ENCODE measurements around the gene IDH2. TPM values are rescaled to one million over a fixed set of nuclear protein-coding genes. Genes with fewer than 3 reads are reported as not detected.

IDH2 gene
- total RNA-seq, 4 donors from 2014 or later: 19.1 to 101 (median 85.1) TPM

- Histone ChIP-seq H3K9me3 (no peaks in the 10 kb centered on the region), H3K4me1 (peaks cover 34 to 62% (median 43%) of the 10 kb centered on the region in 4 donors), H3K4me3 (no peak overlapping the region), H3K27ac (peak overlapping the region; percentile 80 to 86 (median 83)), H3K36me3 (no peaks in the 10 kb centered on the region), H3K27me3 (no peaks in the 10 kb centered on the region)
- 43% methylated on average over 20 of the region's 21 CpGs; no CpG with 5 or more reads in 1 of the 2 donors for WGBS, 2 donors (ENCODE audit: low coverage in 1 of 2)
- in situ Hi-C loops (cut with MboI; ENCODE audit: low pct_ligation_motif_present in 1 of 4, low pct_unique_long_range_greater_than_20kb in 1 of 4, low sequenced_read_pairs in 3 of 4): no loop called here
- no peak for TF ChIP-seq EP300 (IDR thresholded peaks at IDR 0.05; ENCODE audit: low read depth)
- TF ChIP-seq POLR2A (IDR thresholded peaks at IDR 0.05): peak; percentile 42
- no peak for TF ChIP-seq CTCF (IDR thresholded peaks at IDR 0.05)
- TF ChIP-seq POLR2AphosphoS5 (IDR thresholded peaks at IDR 0.05): peak in 2 of 3 donors; percentile 30 to 55
- peak; percentile 88 for DNase-seq
- intact Hi-C loops (cut with DNase I; ENCODE audit: low total_unique reads): loop anchor here (5.0 kb wide), 1 partner anchor 147 kb away; the partner anchor contains the start of gene ARPIN
Observed at GRCh38 chr15:90059208-90059985, 42.9 kb downstream of the IDH2 start.

- 86% methylated on average over 5 of the region's 5 CpGs; no CpG with 5 or more reads in 1 of the 2 donors for WGBS, 2 donors (ENCODE audit: low coverage in 1 of 2)
- Histone ChIP-seq H3K36me3 (no peaks in the 10 kb centered on the region), H3K27ac (peak overlapping the region; percentile 80 to 86 (median 83)), H3K27me3 (no peaks in the 10 kb centered on the region), H3K4me3 (no peak overlapping the region), H3K4me1 (peaks cover 34 to 60% (median 41%) of the 10 kb centered on the region in 4 donors), H3K9me3 (no peaks in the 10 kb centered on the region)
- intact Hi-C loops (cut with DNase I; ENCODE audit: low total_unique reads): loop anchor here (5.0 kb wide), 1 partner anchor 146 kb away; the partner anchor contains the start of gene ARPIN
- in situ Hi-C loops (cut with MboI; ENCODE audit: low pct_ligation_motif_present in 1 of 4, low pct_unique_long_range_greater_than_20kb in 1 of 4, low sequenced_read_pairs in 3 of 4): no loop called here
- DNase-seq: no peak
- TF ChIP-seq EP300 (IDR thresholded peaks at IDR 0.05; ENCODE audit: low read depth) (no peak), CTCF (IDR thresholded peaks at IDR 0.05) (no peak), POLR2A (IDR thresholded peaks at IDR 0.05) (no peak), POLR2AphosphoS5 (IDR thresholded peaks at IDR 0.05) (no peak)
Observed at GRCh38 chr15:90058775-90059174, 43.5 kb downstream of the IDH2 start.

GRCh38 chr15:90058308-90058707 is 44.0 kb downstream of the IDH2 start:
- peaks cover 32 to 57% (median 40%) of the 10 kb centered on the region in 4 donors for H3K4me1 ChIP-seq
- peak overlapping the region; percentile 80 to 86 (median 83) for H3K27ac ChIP-seq
- no peak overlapping the region for H3K4me3 ChIP-seq
- DNase-seq: no peak
- WGBS, 2 donors (ENCODE audit: low coverage in 1 of 2): 53 to 85% methylated on average over 2 to 4 of the region's 4 CpGs
- TF ChIP-seq POLR2AphosphoS5 (IDR thresholded peaks at IDR 0.05) (no peak), EP300 (IDR thresholded peaks at IDR 0.05; ENCODE audit: low read depth) (no peak), CTCF (IDR thresholded peaks at IDR 0.05) (no peak), POLR2A (IDR thresholded peaks at IDR 0.05) (no peak)
- H3K9me3 ChIP-seq: no peaks in the 10 kb centered on the region
- no peaks in the 10 kb centered on the region for H3K36me3 ChIP-seq
- in situ Hi-C loops (cut with MboI; ENCODE audit: low pct_ligation_motif_present in 1 of 4, low pct_unique_long_range_greater_than_20kb in 1 of 4, low sequenced_read_pairs in 3 of 4): no loop called here
- no peaks in the 10 kb centered on the region for H3K27me3 ChIP-seq
- intact Hi-C loops (cut with DNase I; ENCODE audit: low total_unique reads): loop anchor here (5.0 kb wide), 1 partner anchor 146 kb away; the partner anchor contains the start of gene ARPIN

GRCh38 chr15:90056529-90056928 is 45.7 kb downstream of the IDH2 start:
- TF ChIP-seq CTCF (IDR thresholded peaks at IDR 0.05): no peak
- no peak for TF ChIP-seq POLR2A (IDR thresholded peaks at IDR 0.05)
- H3K27me3 ChIP-seq: no peaks in the 10 kb centered on the region
- peaks cover 14 to 39% (median 23%) of the 10 kb centered on the region in 4 donors for H3K4me1 ChIP-seq
- 100% methylated on average over 2 to 5 of the region's 7 CpGs for WGBS, 2 donors (ENCODE audit: low coverage in 1 of 2)
- no peak for DNase-seq
- no peaks in the 10 kb centered on the region for H3K9me3 ChIP-seq
- in situ Hi-C loops (cut with MboI; ENCODE audit: low pct_ligation_motif_present in 1 of 4, low pct_unique_long_range_greater_than_20kb in 1 of 4, low sequenced_read_pairs in 3 of 4): no loop called here
- intact Hi-C loops (cut with DNase I; ENCODE audit: low total_unique reads): loop anchor here (5.0 kb wide), 1 partner anchor 144 kb away; the partner anchor contains the start of gene ARPIN
- no peaks in the 10 kb centered on the region for H3K36me3 ChIP-seq
- H3K4me3 ChIP-seq: no peak overlapping the region
- no peak overlapping the region for H3K27ac ChIP-seq

Data from transverse colon (tissue), 4 donors.